DOHH2 (cell line): ENCODE results near the gene PGBD4.

Experiments
- CTCF ChIP-seq: fragments of 200-600 bp; sonication (generic); IDR thresholded peaks from one replicate; pipeline ENCODE4 v1.5.1; 2014; ENCODE audit warnings: antibody characterized with exemption, mild to moderate bottlenecking, low read depth, low read length; ENCODE audit not compliant: poor library complexity, severe bottlenecking
- EZH2phosphoT487 ChIP-seq: fragments of 200-600 bp; sonication (generic); IDR thresholded peaks from 2 replicates; pipeline ENCODE4 v1.6.1; 2017; ENCODE audit warnings: borderline replicate concordance, mild to moderate bottlenecking, antibody characterized with exemption, low read length, moderate library complexity, mixed read lengths

GRCh38 chr15:34101366-34102174 is at the start of gene PGBD4, which contains the start of gene EMC7:
- no peak for TF ChIP-seq CTCF
- no peak for TF ChIP-seq EZH2phosphoT487
